Neural cell (in vitro differentiated cells): ENCODE data around the gene L3MBTL4.

ENCODE experiments used
- CTCF ChIP-seq: fragments of 450-650 bp; IDR thresholded peaks from 2 replicates; pipeline ENCODE4 v1.5.1; 2014; ENCODE audit warnings: antibody characterized with exemption, mild to moderate bottlenecking, moderate library complexity; ENCODE audit not compliant: poor library complexity, severe bottlenecking
- EP300 ChIP-seq: fragments of 450-650 bp; conservative IDR thresholded peaks from 2 replicates; pipeline ENCODE4 v1.6.1; 2014; ENCODE audit warnings: antibody characterized with exemption, mild to moderate bottlenecking, moderate library complexity; ENCODE audit not compliant: poor library complexity, severe bottlenecking
- EZH2 ChIP-seq: fragments of 200-600, 300-800 bp; shearing (Covaris generic), sonication (generic); IDR thresholded peaks from 2 replicates; pipeline ENCODE4 v1.6.1; 2014; ENCODE audit warnings: antibody characterized with exemption, low read length, borderline replicate concordance, mild to moderate bottlenecking; ENCODE audit not compliant: insufficient read depth, poor library complexity, severe bottlenecking
- MXI1 ChIP-seq: fragments of 450-650 bp; conservative IDR thresholded peaks from 2 replicates; pipeline ENCODE4 v1.6.1; 2014; ENCODE audit warnings: antibody characterized with exemption, mild to moderate bottlenecking; ENCODE audit not compliant: poor library complexity, severe bottlenecking
- POLR2AphosphoS5 ChIP-seq: IDR thresholded peaks from 2 replicates; pipeline ENCODE4 v1.6.1; 2012
- RAD21 ChIP-seq: fragments of 450-650 bp; conservative IDR thresholded peaks from 2 replicates; pipeline ENCODE4 v1.6.1; 2014; ENCODE audit warnings: antibody characterized with exemption, mild to moderate bottlenecking, moderate library complexity
- SMC3 ChIP-seq: fragments of 450-650 bp; conservative IDR thresholded peaks from 2 replicates; pipeline ENCODE4 v1.6.1; 2014; ENCODE audit warnings: antibody characterized with exemption, mild to moderate bottlenecking, moderate library complexity; ENCODE audit not compliant: poor library complexity

DNA sequence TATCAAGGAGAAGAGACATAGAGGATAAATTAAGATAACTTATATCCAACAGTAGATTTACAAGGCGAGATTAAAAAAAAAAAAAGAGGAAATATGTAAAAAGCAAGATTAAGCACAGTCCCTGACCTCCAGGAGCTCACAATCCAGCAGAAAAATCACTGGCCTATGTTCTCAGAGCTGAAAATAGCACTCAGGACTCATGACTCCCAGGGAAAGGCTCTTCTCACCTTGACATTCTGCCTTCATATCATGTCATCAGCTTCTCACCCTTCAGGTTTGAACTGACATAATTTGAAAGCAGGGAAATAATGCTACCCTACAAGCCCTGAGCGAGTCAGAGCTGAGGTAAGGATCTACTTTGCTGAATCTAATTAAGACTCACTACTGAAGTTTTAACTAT, 82.8 kb downstream of the L3MBTL4 start:
- TF ChIP-seq RAD21 (no peak), CTCF (no peak), POLR2AphosphoS5 (no peak), SMC3 (no peak), EP300 (no peak), MXI1 (no peak), EZH2 (no peak)
